ENCODE measurements around the gene COMP. TPM values are rescaled to one million over a fixed set of nuclear protein-coding genes. Genes with fewer than 3 reads are reported as not detected.

COMP gene
- total and polyA plus RNA-seq, 2 donors from 2014 or later, result 1.8 to 33.2 TPM

GRCh38 chr19:18756896-18757295 is 34.2 kb downstream of the COMP start:
- TF ChIP-seq CTCF (IDR thresholded peaks at IDR 0.05; ENCODE audit: borderline replicate concordance, extremely low read depth, insufficient read depth), result no peak
- intact Hi-C loops (cut with DNase I), result no loop called here
- FAIRE-seq, result no peak
- Histone ChIP-seq H3K9ac (ENCODE audit: low read length in 3 of 3) (no peak overlapping the region), H3K27ac (ENCODE audit: low read depth in 2 of 2, low read length in 2 of 2) (no peak overlapping the region), H3K4me1 (ENCODE audit: control insufficient read depth in 2 of 3, insufficient read depth in 2 of 3, low read depth in 1 of 3, low read length in 3 of 3) (peaks cover 0 to 5% (median 0%) of the 10 kb centered on the region in 3 donors), H3K9me3 (ENCODE audit: control insufficient read depth in 2 of 3, insufficient read depth in 1 of 3, low read length in 3 of 3) (no peaks in the 10 kb centered on the region), H3K36me3 (ENCODE audit: control insufficient read depth in 2 of 3, insufficient read depth in 3 of 3, low read length in 3 of 3) (no peaks in the 10 kb centered on the region), H3K4me3 (ENCODE audit: low read length in 3 of 3) (no peak overlapping the region), H3K27me3 (ENCODE audit: control insufficient read depth, insufficient read depth, low read length) (no peaks in the 10 kb centered on the region)
- peak in 2 of 5 donors; percentile 27 to 71 for DNase-seq

- Histone ChIP-seq H3K27me3 (ENCODE audit: control insufficient read depth, insufficient read depth, low read length) (no peaks in the 10 kb centered on the region), H3K9ac (ENCODE audit: low read length in 3 of 3) (no peak overlapping the region), H3K9me3 (ENCODE audit: control insufficient read depth in 2 of 3, insufficient read depth in 1 of 3, low read length in 3 of 3) (no peaks in the 10 kb centered on the region), H3K4me3 (ENCODE audit: low read length in 3 of 3) (no peak overlapping the region), H3K36me3 (ENCODE audit: control insufficient read depth in 2 of 3, insufficient read depth in 3 of 3, low read length in 3 of 3) (peaks cover 0 to 4% (median 0%) of the 10 kb centered on the region in 3 donors), H3K4me1 (ENCODE audit: control insufficient read depth in 2 of 3, insufficient read depth in 2 of 3, low read depth in 1 of 3, low read length in 3 of 3) (no peaks in the 10 kb centered on the region), H3K27ac (ENCODE audit: low read depth in 2 of 2, low read length in 2 of 2) (no peak overlapping the region)
- DNase-seq (no peak), FAIRE-seq (no peak)
- no peak for TF ChIP-seq CTCF (IDR thresholded peaks at IDR 0.05; ENCODE audit: borderline replicate concordance, extremely low read depth, insufficient read depth)
- intact Hi-C loops (cut with DNase I), result no loop called here
Observed at GRCh38 chr19:18754501-18754900, 36.6 kb downstream of the COMP start.

- intact Hi-C loops (cut with DNase I), result no loop called here
- Histone ChIP-seq H3K9me3 (ENCODE audit: control insufficient read depth in 2 of 3, insufficient read depth in 1 of 3, low read length in 3 of 3) (no peaks in the 10 kb centered on the region), H3K36me3 (ENCODE audit: control insufficient read depth in 2 of 3, insufficient read depth in 3 of 3, low read length in 3 of 3) (peaks cover 0 to 4% (median 0%) of the 10 kb centered on the region in 3 donors), H3K4me1 (ENCODE audit: control insufficient read depth in 2 of 3, insufficient read depth in 2 of 3, low read depth in 1 of 3, low read length in 3 of 3) (no peaks in the 10 kb centered on the region), H3K4me3 (ENCODE audit: low read length in 3 of 3) (no peak overlapping the region), H3K27me3 (ENCODE audit: control insufficient read depth, insufficient read depth, low read length) (no peaks in the 10 kb centered on the region), H3K9ac (ENCODE audit: low read length in 3 of 3) (no peak overlapping the region), H3K27ac (ENCODE audit: low read depth in 2 of 2, low read length in 2 of 2) (no peak overlapping the region)
- FAIRE-seq (no peak), DNase-seq (no peak)
- TF ChIP-seq CTCF (IDR thresholded peaks at IDR 0.05; ENCODE audit: borderline replicate concordance, extremely low read depth, insufficient read depth), result no peak
Observed at GRCh38 chr19:18751571-18751970, 39.5 kb downstream of the COMP start.
